Lower leg skin (tissue), 3 donors: ENCODE results near the gene IL36A.

Experiments used
- CTCF ChIP-seq, 3 donors: fragments of 450-650 bp; IDR thresholded peaks; one replicate each; pipeline ENCODE4 v1.5.1; 2016; ENCODE audit warnings: antibody characterized with exemption in 3 of 3, mild to moderate bottlenecking in 3 of 3, moderate library complexity in 2 of 3
- POLR2A ChIP-seq, 2 donors: fragments of 450-650 bp; IDR thresholded peaks; one replicate each; pipeline ENCODE4 v1.6.1; 2016 to 2017; ENCODE audit warnings: antibody characterized with exemption in 2 of 2, mild to moderate bottlenecking in 1 of 2, moderate library complexity in 1 of 2

DNA sequence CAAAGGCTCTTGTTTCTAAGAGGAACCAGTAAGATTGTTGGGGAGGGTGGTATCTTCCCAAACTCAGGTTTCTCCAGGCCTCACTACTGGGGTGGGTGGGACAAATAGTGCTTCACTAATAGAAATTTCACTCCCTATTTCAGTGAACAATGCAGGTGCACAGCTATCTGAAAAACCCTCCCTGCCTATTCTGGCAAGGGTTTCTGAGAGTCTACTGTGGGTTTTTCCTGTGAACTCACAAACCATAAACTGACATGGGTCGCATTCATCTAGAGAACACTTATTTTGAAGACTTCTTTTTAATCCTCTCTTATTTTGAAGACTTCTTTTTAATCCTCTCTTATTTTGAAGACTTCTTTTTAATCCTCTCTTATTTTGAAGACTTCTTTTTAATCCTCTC, 4.4 kb downstream of the IL36A start:
- TF ChIP-seq CTCF (IDR thresholded peaks at IDR 0.05) (no peak), POLR2A (IDR thresholded peaks at IDR 0.05) (no peak)
